SU-DHL-6 (cell line): ENCODE results near the gene ZNF304.

Experiments used
- H2AFZ ChIP-seq: fragments of 200-600 bp; sonication (generic); 2 replicates; pipeline ENCODE4 v1.6.1; 2014; ENCODE audit warnings: low read depth, mild to moderate bottlenecking, moderate library complexity, mixed read lengths, antibody characterized with exemption, low read length; ENCODE audit not compliant: severe bottlenecking
- H3F3A ChIP-seq: fragments of 200-600 bp; shearing (Covaris generic); 2 replicates; pipeline ENCODE4 v1.6.0; 2016; ENCODE audit warnings: antibody characterized with exemption, mild to moderate bottlenecking; ENCODE audit not compliant: insufficient read depth
- H3K27ac ChIP-seq: fragments of 200-600 bp; sonication (generic); 2 replicates; pipeline ENCODE4 v1.5.1; 2016; ENCODE audit warnings: low read depth, mild to moderate bottlenecking, low read length, moderate library complexity, mixed read lengths
- H3K27me3 ChIP-seq: fragments of 200-600 bp; sonication (generic), shearing (Covaris generic); 2 replicates; pipeline ENCODE4 v1.6.0; 2014; ENCODE audit warnings: mild to moderate bottlenecking, low read length
- H3K36me3 ChIP-seq: fragments of 200-600 bp; sonication (generic); 2 replicates; pipeline ENCODE4 v1.6.1; 2014; ENCODE audit warnings: mild to moderate bottlenecking, low read length, mixed read lengths
- H3K4me2 ChIP-seq: fragments of 300-600, 200-600 bp; shearing (Covaris generic), sonication (generic); 2 replicates; pipeline ENCODE4 v1.6.0; 2014; ENCODE audit warnings: low read length, low read depth, mild to moderate bottlenecking; ENCODE audit not compliant: poor library complexity, severe bottlenecking
- H3K4me3 ChIP-seq: fragments of 200-600 bp; sonication (generic); 2 replicates; pipeline ENCODE4 v1.5.1; 2014; ENCODE audit warnings: antibody characterized with exemption, low read length, mild to moderate bottlenecking, mixed read lengths; ENCODE audit not compliant: insufficient read depth, poor library complexity, severe bottlenecking
- H3K79me2 ChIP-seq: fragments of 200-600 bp; sonication (generic); 2 replicates; pipeline ENCODE4 v1.6.1; 2014; ENCODE audit warnings: mild to moderate bottlenecking, low read length, moderate library complexity; ENCODE audit not compliant: insufficient read depth
- H3K9ac ChIP-seq: fragments of 200-600 bp; sonication (generic); 2 replicates; pipeline ENCODE4 v1.7.0; 2014; ENCODE audit warnings: mild to moderate bottlenecking, low read length
- H3K9me2 ChIP-seq: fragments of 200-600 bp; sonication (generic); replicated peaks from 2 replicates; pipeline ENCODE4 v1.6.1; 2014; ENCODE audit warnings: low read length; ENCODE audit not compliant: insufficient read depth
- H3K9me3 ChIP-seq: fragments of 200-600 bp; sonication (generic); 2 replicates; pipeline ENCODE4 v1.6.1; 2014; ENCODE audit warnings: low read length, mixed read lengths; ENCODE audit not compliant: insufficient read depth
- H4K20me1 ChIP-seq: fragments of 200-600 bp; sonication (generic); 2 replicates; pipeline ENCODE4 v1.6.1; 2014; ENCODE audit warnings: low read depth, mild to moderate bottlenecking, antibody characterized with exemption, low read length, moderate library complexity, mixed read lengths
- EZH2phosphoT487 ChIP-seq: fragments of 200-600 bp; sonication (generic), shearing (Covaris generic); conservative IDR thresholded peaks from 2 replicates; pipeline ENCODE4 v1.6.1; 2018; ENCODE audit warnings: mild to moderate bottlenecking, antibody characterized with exemption, low read length, moderate library complexity, mixed read lengths
- TF ChIP-seq, protein P1 (sequence below): fragments of 200-600 bp; sonication (generic); IDR thresholded peaks from one replicate; pipeline ENCODE4 v1.5.1; 2017; ENCODE audit warnings: antibody characterized with exemption, mild to moderate bottlenecking, low read length, moderate library complexity; ENCODE audit not compliant: insufficient read depth, poor library complexity, severe bottlenecking

The ZNF304 gene

DNA sequence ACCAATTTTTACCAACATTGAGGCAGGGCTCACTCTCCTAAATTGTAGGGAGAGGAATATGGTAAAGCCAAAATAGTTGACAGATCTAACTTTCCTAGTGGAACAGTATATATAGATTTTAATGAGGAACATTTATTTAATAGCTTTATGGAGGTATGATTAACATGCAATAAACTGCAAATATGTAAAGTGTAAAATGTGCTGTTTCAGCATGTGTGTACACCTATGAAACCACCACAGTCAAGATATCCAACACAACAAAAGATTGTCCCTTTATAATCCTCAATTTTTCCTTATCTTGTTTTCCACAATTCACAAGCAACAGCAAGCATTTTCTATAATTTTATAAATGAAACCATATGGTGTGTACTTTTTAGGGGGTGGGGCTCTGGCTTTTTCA is 8.2 kb downstream of the ZNF304 start:
- Histone ChIP-seq H3K36me3 (no peaks in the 10 kb centered on the region), H3K9me3 (no peaks in the 10 kb centered on the region)

DNA sequence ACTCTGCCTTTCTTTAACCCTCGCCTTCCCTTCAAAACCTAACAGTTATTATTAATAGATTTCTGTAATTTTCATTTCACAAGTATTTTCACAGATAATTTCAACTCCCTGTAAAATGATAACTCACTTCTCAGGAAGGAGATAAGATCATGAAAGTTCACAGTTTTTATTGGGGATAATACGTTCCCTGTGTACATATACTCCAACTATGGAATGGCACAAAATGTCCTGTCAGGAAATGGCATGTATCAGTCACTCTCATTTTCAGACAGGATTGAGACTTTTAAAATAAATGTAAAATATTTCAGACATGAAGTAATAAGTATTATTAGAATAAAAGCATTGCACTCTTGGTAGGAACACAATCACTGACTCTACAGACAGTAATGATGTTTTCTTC is 11.3 kb downstream of the ZNF304 start:
- H3K27ac ChIP-seq, result no peak overlapping the region
- H3K27me3 ChIP-seq, result no peaks in the 10 kb centered on the region
- no peaks in the 10 kb centered on the region for H4K20me1 ChIP-seq
- H2AFZ ChIP-seq, result peak overlapping the region; percentile 69
- H3K4me3 ChIP-seq, result peak overlapping the region; percentile 49
- peaks cover 13% of the 10 kb centered on the region for H3K79me2 ChIP-seq
- H3K9me2 ChIP-seq, result no peaks in the 10 kb centered on the region
- no peaks in the 10 kb centered on the region for H3K36me3 ChIP-seq
- no peak overlapping the region for H3K9ac ChIP-seq
- H3K4me2 ChIP-seq, result peak overlapping the region; percentile 67
- H3K9me3 ChIP-seq, result no peaks in the 10 kb centered on the region
- TF ChIP-seq, protein P1, sequence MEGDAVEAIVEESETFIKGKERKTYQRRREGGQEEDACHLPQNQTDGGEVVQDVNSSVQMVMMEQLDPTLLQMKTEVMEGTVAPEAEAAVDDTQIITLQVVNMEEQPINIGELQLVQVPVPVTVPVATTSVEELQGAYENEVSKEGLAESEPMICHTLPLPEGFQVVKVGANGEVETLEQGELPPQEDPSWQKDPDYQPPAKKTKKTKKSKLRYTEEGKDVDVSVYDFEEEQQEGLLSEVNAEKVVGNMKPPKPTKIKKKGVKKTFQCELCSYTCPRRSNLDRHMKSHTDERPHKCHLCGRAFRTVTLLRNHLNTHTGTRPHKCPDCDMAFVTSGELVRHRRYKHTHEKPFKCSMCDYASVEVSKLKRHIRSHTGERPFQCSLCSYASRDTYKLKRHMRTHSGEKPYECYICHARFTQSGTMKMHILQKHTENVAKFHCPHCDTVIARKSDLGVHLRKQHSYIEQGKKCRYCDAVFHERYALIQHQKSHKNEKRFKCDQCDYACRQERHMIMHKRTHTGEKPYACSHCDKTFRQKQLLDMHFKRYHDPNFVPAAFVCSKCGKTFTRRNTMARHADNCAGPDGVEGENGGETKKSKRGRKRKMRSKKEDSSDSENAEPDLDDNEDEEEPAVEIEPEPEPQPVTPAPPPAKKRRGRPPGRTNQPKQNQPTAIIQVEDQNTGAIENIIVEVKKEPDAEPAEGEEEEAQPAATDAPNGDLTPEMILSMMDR, result no peak
- TF ChIP-seq EZH2phosphoT487, result no peak
- no peaks in the 10 kb centered on the region for H3F3A ChIP-seq

More for the DNA sequence above, 8.2 kb downstream of the ZNF304 start:
- no peaks in the 10 kb centered on the region for H3F3A ChIP-seq
- H3K4me2 ChIP-seq, result no peak overlapping the region
- TF ChIP-seq EZH2phosphoT487, result no peak
- TF ChIP-seq, protein P1, result no peak
- H3K9me2 ChIP-seq, result no peaks in the 10 kb centered on the region
- no peaks in the 10 kb centered on the region for H4K20me1 ChIP-seq
- H3K27me3 ChIP-seq, result no peaks in the 10 kb centered on the region
- H3K4me3 ChIP-seq, result no peak overlapping the region
- no peak overlapping the region for H2AFZ ChIP-seq
- H3K79me2 ChIP-seq, result peaks cover 8% of the 10 kb centered on the region
- H3K27ac ChIP-seq, result no peak overlapping the region
- H3K9ac ChIP-seq, result no peak overlapping the region

DNA sequence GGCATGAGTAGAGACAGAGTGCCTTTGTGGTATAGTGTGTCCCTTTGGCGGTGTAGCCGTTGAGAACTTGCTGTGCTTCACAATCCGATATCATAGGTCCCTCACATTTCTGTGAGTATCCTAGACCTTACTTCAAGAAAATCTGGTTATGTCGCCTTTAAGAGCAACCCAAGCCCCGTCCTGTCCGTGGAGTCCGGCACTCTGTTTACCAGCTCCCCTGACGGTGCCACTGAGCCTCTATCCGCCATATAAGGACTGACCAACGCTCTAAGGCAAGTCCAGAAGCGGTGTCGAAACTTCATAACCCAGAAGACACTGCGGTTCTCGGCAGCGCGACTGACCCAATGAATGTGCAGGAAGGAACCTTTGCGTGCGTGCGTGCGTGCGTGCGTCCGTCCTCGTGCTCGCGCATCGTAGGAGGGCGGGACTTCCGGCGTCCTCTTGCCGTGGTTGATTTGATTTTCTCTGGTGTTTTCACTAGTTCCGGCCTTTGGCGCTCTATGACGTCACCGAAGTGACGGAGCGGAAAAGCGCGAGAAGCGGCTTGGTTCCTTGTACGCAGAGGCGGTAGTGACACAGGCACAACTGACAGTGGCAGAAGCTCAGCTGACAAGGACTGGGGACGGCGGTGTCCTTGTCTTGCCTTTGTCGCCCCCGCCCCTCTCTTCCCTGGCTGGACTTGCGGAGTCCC is 12.1 kb downstream of the ZNF304 start, which contains the start of the genes TRAPPC2B and ZNF547:
TSS of gene TRAPPC2B (plus strand) at position 555 of the 691 bp plus-strand sequence. CDS start 1,283 bp downstream, outside the sequence.
TSS of gene ZNF547 (plus strand) at position 555 of the 691 bp plus-strand sequence. CDS start 5,005 bp downstream, outside the sequence.
- Histone ChIP-seq H3K36me3 (no peaks in the 10 kb centered on the region), H3K27me3 (no peaks in the 10 kb centered on the region), H3K9me3 (no peaks in the 10 kb centered on the region), H3F3A (no peaks in the 10 kb centered on the region), H3K9ac (peak within 1 kb of the TSS; percentile 75), H4K20me1 (no peaks in the 10 kb centered on the region), H3K9me2 (no peaks in the 10 kb centered on the region), H3K79me2 (peaks cover 13% of the 10 kb centered on the region), H3K4me2 (peak within 1 kb of the TSS; percentile 96), H2AFZ (peak within 1 kb of the TSS; percentile 69), H3K27ac (peak within 1 kb of the TSS; percentile 18; the same call in 1 of the 2 replicates), H3K4me3 (peak within 1 kb of the TSS; percentile 94)
- TF ChIP-seq, protein P1, result no peak
